Fibroblast of skin of right quadriceps (primary cell): ENCODE measurements around the gene CCDC74B.
"Not testable (repeated sequence)": the region's sequence is repeated elsewhere in the genome, so short reads cannot be mapped to it uniquely, and the experiment has no call there.

ENCODE experiments used
- DNase-seq: peaks from one replicate; pipeline ENCODE4 v3.0.0-alpha.2; 2013

Gene CCDC74B

GRCh38 chr2:130143266-130144039, 1.5 kb downstream of the CCDC74B start:
- not testable (repeated sequence) for DNase-seq

- DNase-seq: not testable (repeated sequence)
These were observed 2.3 kb downstream of the CCDC74B start for GRCh38 chr2:130142396-130143265.

GRCh38 chr2:130141645-130142370, 3.1 kb downstream of the CCDC74B start:
- not testable (repeated sequence) for DNase-seq

- not testable (repeated sequence) for DNase-seq
These were observed 3.9 kb downstream of the CCDC74B start for GRCh38 chr2:130141002-130141401.

GRCh38 chr2:130140516-130140915, 4.4 kb downstream of the CCDC74B start:
- DNase-seq: not testable (repeated sequence)

- DNase-seq: not testable (repeated sequence)
These were observed 5.3 kb downstream of the CCDC74B start for GRCh38 chr2:130139331-130140280.

- DNase-seq: not testable (repeated sequence)
These were observed 6.1 kb downstream of the CCDC74B start for GRCh38 chr2:130138841-130139251.

GRCh38 chr2:130138326-130138725, 6.6 kb downstream of the CCDC74B start:
- DNase-seq: not testable (repeated sequence)

GRCh38 chr2:130137118-130137517, 7.8 kb downstream of the CCDC74B start:
- DNase-seq: not testable (repeated sequence)

GRCh38 chr2:130136546-130136945, 8.4 kb downstream of the CCDC74B start:
- DNase-seq: not testable (repeated sequence)

GRCh38 chr2:130135692-130136541, 9.0 kb downstream of the CCDC74B start:
- no peak for DNase-seq

- not testable (repeated sequence) for DNase-seq
These were observed 15.6 kb downstream of the CCDC74B start, which contains the start of gene POTEF for GRCh38 chr2:130129120-130129829. Gene POTEF, minus strand, starts transcription at chr2:130129222. Its CDS starts 8,707 bp downstream, at chr2:130120515.

- not testable (repeated sequence) for DNase-seq
These were observed 16.4 kb downstream of the CCDC74B start for GRCh38 chr2:130128464-130128863.

- not testable (repeated sequence) for DNase-seq
These were observed 17.2 kb downstream of the CCDC74B start for GRCh38 chr2:130127726-130128125.

- DNase-seq: not testable (repeated sequence)
These were observed 24.0 kb downstream of the CCDC74B start for GRCh38 chr2:130120924-130121323.

GRCh38 chr2:130102597-130103363, 42.1 kb downstream of the CCDC74B start:
- not testable (repeated sequence) for DNase-seq
